Measurements from ENCODE around the gene CCDC33.

- TF ChIP-seq, protein P1, sequence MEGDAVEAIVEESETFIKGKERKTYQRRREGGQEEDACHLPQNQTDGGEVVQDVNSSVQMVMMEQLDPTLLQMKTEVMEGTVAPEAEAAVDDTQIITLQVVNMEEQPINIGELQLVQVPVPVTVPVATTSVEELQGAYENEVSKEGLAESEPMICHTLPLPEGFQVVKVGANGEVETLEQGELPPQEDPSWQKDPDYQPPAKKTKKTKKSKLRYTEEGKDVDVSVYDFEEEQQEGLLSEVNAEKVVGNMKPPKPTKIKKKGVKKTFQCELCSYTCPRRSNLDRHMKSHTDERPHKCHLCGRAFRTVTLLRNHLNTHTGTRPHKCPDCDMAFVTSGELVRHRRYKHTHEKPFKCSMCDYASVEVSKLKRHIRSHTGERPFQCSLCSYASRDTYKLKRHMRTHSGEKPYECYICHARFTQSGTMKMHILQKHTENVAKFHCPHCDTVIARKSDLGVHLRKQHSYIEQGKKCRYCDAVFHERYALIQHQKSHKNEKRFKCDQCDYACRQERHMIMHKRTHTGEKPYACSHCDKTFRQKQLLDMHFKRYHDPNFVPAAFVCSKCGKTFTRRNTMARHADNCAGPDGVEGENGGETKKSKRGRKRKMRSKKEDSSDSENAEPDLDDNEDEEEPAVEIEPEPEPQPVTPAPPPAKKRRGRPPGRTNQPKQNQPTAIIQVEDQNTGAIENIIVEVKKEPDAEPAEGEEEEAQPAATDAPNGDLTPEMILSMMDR (IDR thresholded peaks at IDR 0.05; ENCODE audit: extremely low read depth in 1 of 2, insufficient read depth in 1 of 2, low read depth in 1 of 2, low read length in 2 of 2), result no peak
- TF ChIP-seq POLR2AphosphoS5 (IDR thresholded peaks at IDR 0.05; ENCODE audit: insufficient read depth, low read depth, low read length) (no peak), POLR2A (IDR thresholded peaks at IDR 0.05; ENCODE audit: low read depth, low read length) (no peak), JUN (IDR thresholded peaks at IDR 0.05; ENCODE audit: borderline replicate concordance, insufficient read depth, insufficient read length, low read depth) (no peak), EZH2 (IDR thresholded peaks at IDR 0.05; ENCODE audit: borderline replicate concordance, low read depth, low read length, severe bottlenecking) (no peak), GATA2 (IDR thresholded peaks at IDR 0.05; ENCODE audit: insufficient read depth, insufficient read length, low read depth, low read length) (no peak)
These were observed 36.9 kb upstream of the CCDC33 start for GRCh38 chr15:74199297-74199652.

Data from endothelial cell of umbilical vein (primary cell).